Pancreas (tissue), 10 donors: Measurements from ENCODE around the gene SV2C. TPM values are rescaled to one million over a fixed set of nuclear protein-coding genes. Genes with fewer than 3 reads are reported as not detected.
"Not testable (repeated sequence)": the region's sequence is repeated elsewhere in the genome, so short reads cannot be mapped to it uniquely, and the experiment has no call there.

Experiments
- ATAC-seq, 4 donors: fragments of 200-7000 bp; cut with Tn5 transposase; one replicate each; pipeline versions ENCODE4 v1.8.0 to v1.9.1; 2020; ENCODE audit warnings: mild to moderate bottlenecking in 4 of 4, moderate library complexity in 4 of 4
- DNase-seq, 6 donors: peaks; one replicate each; pipeline ENCODE4 v3.0.0-alpha.2; 2020
- FAIRE-seq: peaks from 2 replicates; lab custom pipeline; 2012; peaks lifted over from hg19 to GRCh38; lab: Jason Lieb, UNC
- H3K27ac ChIP-seq, 4 donors: fragments of 200-600 bp; sonication (generic); 1 replicate in 3 of 4; 2 replicates in 1 of 4; pipeline versions ENCODE4 v1.5.0 to v1.8.0; 2020
- H3K27me3 ChIP-seq, 4 donors: fragments of 200-600 bp; one replicate each; pipeline ENCODE4 v1.8.0; 2021
- H3K36me3 ChIP-seq, 3 donors: fragments of 200-600 bp; sonication (generic) in 1 of 3; one replicate each; pipeline versions ENCODE4 v1.5.0 to v1.8.0; 2020 to 2021
- H3K4me1 ChIP-seq, 3 donors: fragments of 200-600 bp; one replicate each; pipeline ENCODE4 v1.8.0; 2021
- H3K4me3 ChIP-seq, 4 donors: fragments of 200-600 bp; sonication (generic) in 2 of 4; one replicate each; pipeline versions ENCODE4 v1.5.0 to v1.8.0; 2020 to 2021
- H3K9me3 ChIP-seq, 4 donors: fragments of 200-600 bp; one replicate each; pipeline ENCODE4 v1.8.0; 2021
- CTCF ChIP-seq, 4 donors: fragments of 200-600 bp; sonication (generic) in 3 of 4; IDR thresholded peaks; one replicate each; pipeline versions ENCODE4 v1.5.0 to v1.8.0; 2021; ENCODE audit warnings: antibody characterized with exemption in 4 of 4
- WGBS, 2 donors: extraction: QIAGEN DNeasy Blood & Tissue Kit; methylation state at CpG; one replicate each; pipeline ENCODE4 v1.1.7; 2013; 5-methylcytosine and 5-hydroxymethylcytosine counted together
- intact Hi-C, 3 donors: fragments of 100-400 bp; cut with DNase I; formaldehyde crosslinking; loops; one replicate each; pipeline versions ENCODE4 v1.11.1 to v1.14.2; 2022
- polyA plus RNA-seq, 2 donors: library from polyadenylated mRNA; stranded (reverse); fragments of 200-250 nt; gene quantifications; one replicate each; pipeline ENCODE4 v1.2.3, GENCODE V29; 2013
- total RNA-seq, 6 donors: library from RNA; stranded (reverse); fragmentation: NEBNext Ultra II Directional in 4 of 6; extraction: Animal tissue kit (Norgen Biotek cat#: 25700) in 4 of 6; gene quantifications; one replicate each; pipeline versions ENCODE4 v1.2.1 to v1.2.4, GENCODE V29; 2021 to 2023
- donor health status: healthy with polysubstance abuse.
- donor health status: DM: no; HTN: no; CAD: no; lungs with moderate emphysema.
- donor health status: DM: no; HTN: no; CAD: no.
- donor health status: control.
- donor health status: control.
- donor health status: Bipolar disorder and iron deficiency.
- donor health status: DM: yes; HTN: yes; CAD: no.
- donor health status: DM: no; HTN: no; CAD: no.
- donor health status: DM: no; HTN: no; CAD: no.
- donor health status: DM: yes; HTN: yes; CAD: no.

Gene SV2C
- under 1 TPM; 0.05 to 0.18 (median 0.07) TPM for total RNA-seq
- under 1 TPM in 1 of 2 donors, not detected in 1; 0.14 TPM for polyA plus RNA-seq

GRCh38 chr5:76082772-76083554 is at the start of gene SV2C:
Gene SV2C (plus strand): TSS chr5:76083383. CDS start chr5:76131751, 48,368 bp downstream.
- FAIRE-seq (no peak), ATAC-seq (peak in 3 of 4 donors; percentile 59 to 75 (median 75)), DNase-seq (peak in 3 of 6 donors; percentile 24 to 72 (median 66))
- Histone ChIP-seq H3K4me1 (peaks cover 0 to 12% (median 7%) of the 10 kb centered on the region in 3 donors), H3K36me3 (no peaks in the 10 kb centered on the region), H3K27me3 (peaks cover 0 to 41% (median 7%) of the 10 kb centered on the region in 4 donors), H3K27ac (no peak within 1 kb of the TSS), H3K9me3 (no peaks in the 10 kb centered on the region), H3K4me3 (peak within 1 kb of the TSS in 2 of 4 donors; percentile 23 to 38)
- no peak for TF ChIP-seq CTCF (IDR thresholded peaks at IDR 0.05)
- 1% methylated on average over 55 to 63 of the region's 63 CpGs for WGBS, 2 donors
- intact Hi-C loops: no loop called here

GRCh38 chr5:76037736-76038151 is 45.4 kb upstream of the SV2C start:
- intact Hi-C loops, H3K27me3 ChIP-seq, H3K9me3 ChIP-seq, ATAC-seq, FAIRE-seq, H3K27ac ChIP-seq, H3K4me1 ChIP-seq, H3K36me3 ChIP-seq: not testable (repeated sequence)
- peak in 4 of 6 donors; percentile 11 to 56 (median 27) for DNase-seq
- WGBS, 2 donors: 15 to 33% methylated on average over 17 to 18 of the region's 18 CpGs
- H3K4me3 ChIP-seq: peak overlapping the region in 1 of 4 donors; percentile 36

GRCh38 chr5:76038212-76038611 is 45.0 kb upstream of the SV2C start:
- ATAC-seq (peak in 1 of 4 donors; percentile 63), FAIRE-seq (no peak), DNase-seq (peak in 1 of 6 donors; percentile 2)
- Histone ChIP-seq H3K4me1 (peaks cover 0 to 7% (median 5%) of the 10 kb centered on the region in 3 donors), H3K27me3 (no peaks in the 10 kb centered on the region), H3K9me3 (no peaks in the 10 kb centered on the region), H3K27ac (no peak overlapping the region), H3K4me3 (peak overlapping the region in 1 of 4 donors; percentile 36), H3K36me3 (no peaks in the 10 kb centered on the region)
- intact Hi-C loops: no loop called here
- no peak for TF ChIP-seq CTCF (IDR thresholded peaks at IDR 0.05)

DNA sequence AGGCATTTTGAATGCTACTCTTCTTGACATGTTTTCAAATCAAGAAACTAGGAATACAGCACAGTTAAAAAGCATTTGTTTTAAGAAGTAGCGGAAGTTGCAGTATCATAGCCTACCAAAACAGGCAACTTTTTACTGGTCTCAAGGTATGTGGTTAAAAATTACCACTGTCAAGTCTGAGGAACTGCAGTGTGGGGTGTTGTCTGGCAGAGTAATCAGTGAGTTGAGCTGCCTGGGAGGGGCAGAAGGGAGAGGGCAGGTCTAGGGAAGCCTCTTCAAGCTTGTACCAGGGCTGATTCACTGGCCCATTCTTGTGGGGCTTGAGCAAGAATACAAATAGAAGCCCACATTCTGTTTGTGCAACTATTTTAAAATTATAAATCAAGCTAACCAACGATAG is 42.4 kb upstream of the SV2C start:
- no peaks in the 10 kb centered on the region for H3K36me3 ChIP-seq
- no peaks in the 10 kb centered on the region for H3K9me3 ChIP-seq
- H3K4me3 ChIP-seq: no peak overlapping the region
- no peaks in the 10 kb centered on the region for H3K27me3 ChIP-seq
- no peak for TF ChIP-seq CTCF (IDR thresholded peaks at IDR 0.05)
- H3K27ac ChIP-seq: no peak overlapping the region
- peaks cover 0 to 7% (median 5%) of the 10 kb centered on the region in 3 donors for H3K4me1 ChIP-seq
- intact Hi-C loops: no loop called here
- no peak for ATAC-seq
- 63 to 76% methylated on average over 2 of the region's 2 CpGs for WGBS, 2 donors
- DNase-seq: no peak
- FAIRE-seq: no peak

- FAIRE-seq (no peak), DNase-seq (no peak), ATAC-seq (peak in 1 of 4 donors; percentile 45)
- H3K4me1 ChIP-seq: peaks cover 0 to 7% (median 5%) of the 10 kb centered on the region in 3 donors
- WGBS, 2 donors: 46 to 51% methylated on average over 6 of the region's 6 CpGs
- no peaks in the 10 kb centered on the region for H3K27me3 ChIP-seq
- H3K27ac ChIP-seq: no peak overlapping the region
- TF ChIP-seq CTCF (IDR thresholded peaks at IDR 0.05): no peak
- intact Hi-C loops: no loop called here
- H3K9me3 ChIP-seq: no peaks in the 10 kb centered on the region
- no peak overlapping the region for H3K4me3 ChIP-seq
- no peaks in the 10 kb centered on the region for H3K36me3 ChIP-seq
These were observed 41.3 kb upstream of the SV2C start for GRCh38 chr5:76041863-76042262.
